ENCODE measurements around the gene ADAMTS18.

GRCh38 chr16:77439106-77439505 is 4.3 kb upstream of the ADAMTS18 start:
- TF ChIP-seq POLR2A (IDR thresholded peaks at IDR 0.05; ENCODE audit: low read length) = no peak
- no peak for TF ChIP-seq RARB (CRISPR knock-in tag; IDR thresholded peaks at IDR 0.05)
- TF ChIP-seq CTCF (IDR thresholded peaks at IDR 0.05) = no peak
- no peak for TF ChIP-seq RCOR1 (IDR thresholded peaks at IDR 0.05; ENCODE audit: low read depth, low read length)
- no peak for TF ChIP-seq CHD2 (IDR thresholded peaks at IDR 0.05; ENCODE audit: low read length, partially characterized antibody)
- TF ChIP-seq SMC3 (IDR thresholded peaks at IDR 0.05) = no peak
- TF ChIP-seq MYC (IDR thresholded peaks at IDR 0.05; ENCODE audit: borderline replicate concordance, low read length) = no peak
- TF ChIP-seq KDM1A (IDR thresholded peaks at IDR 0.05; ENCODE audit: low read depth) = no peak
- no peak for TF ChIP-seq EP300 (IDR thresholded peaks at IDR 0.05)
